Caco-2 (cell line): ENCODE results near the gene NUP153. TPM values are rescaled to one million over a fixed set of nuclear protein-coding genes. Genes with fewer than 3 reads are reported as not detected.

Experiments
- BruUV-seq: library from RNA; stranded (reverse); fragments of 400-500 nt; replicated peaks from 2 replicates; lab custom pipeline; 2021; lab: Mats Ljungman, UMichigan
- CTCF ChIA-PET: fragments of 300-600 bp; sonication (Branson Sonifier 250); formaldehyde crosslinking; loops from one replicate; lab custom pipeline; 2022; ENCODE audit warnings: antibody characterized with exemption; lab: Charles Lee
- POLR2A ChIA-PET: fragments of 300-600 bp; sonication (Branson Sonifier 250); formaldehyde crosslinking; loops from one replicate; lab custom pipeline; 2022; ENCODE audit warnings: antibody characterized with exemption; lab: Charles Lee
- DNase-seq, 2 experiments: peaks; one replicate each; pipeline versions ENCODE4 v3.0.0 to v3.0.0-alpha.2; 2020 to 2022
- H3K27me3 ChIP-seq: replicated peaks from 2 replicates; pipeline ENCODE4 v1.6.0; 2011; ENCODE audit warnings: low read length; ENCODE audit not compliant: control insufficient read depth, insufficient read depth
- H3K36me3 ChIP-seq: 2 replicates; pipeline ENCODE4 v1.5.1; 2011; ENCODE audit warnings: low read length; ENCODE audit not compliant: control insufficient read depth, insufficient read depth
- H3K4me1 ChIP-seq: fragments of 250-450 bp; sonication (Bioruptor Pico); 2 replicates; pipeline ENCODE4 v1.5.1; 2020; ENCODE audit warnings: mild to moderate bottlenecking
- H3K4me3 ChIP-seq: 2 replicates; pipeline ENCODE4 v1.5.1; 2011; ENCODE audit warnings: low read depth, mild to moderate bottlenecking, control low read depth, low read length
- H3K9me3 ChIP-seq: fragments of 250-450 bp; sonication (Bioruptor Pico); 2 replicates; pipeline ENCODE4 v1.5.1; 2020; ENCODE audit warnings: mild to moderate bottlenecking, moderate library complexity
- H3K27ac Mint-ChIP-seq: one replicate; pipeline ENCODE4 v1.8.0; 2022; ENCODE audit warnings: mixed read lengths; ENCODE audit not compliant: unreplicated experiment
- H3K27me3 Mint-ChIP-seq: one replicate; pipeline ENCODE4 v1.8.0; 2022; ENCODE audit warnings: mixed read lengths; ENCODE audit not compliant: insufficient read depth, unreplicated experiment
- H3K36me3 Mint-ChIP-seq: one replicate; pipeline ENCODE4 v1.8.0; 2022; ENCODE audit warnings: mild to moderate bottlenecking, mixed read lengths; ENCODE audit not compliant: insufficient read depth, unreplicated experiment
- H3K4me1 Mint-ChIP-seq: one replicate; pipeline ENCODE4 v1.8.0; 2022; ENCODE audit warnings: low read depth, mixed read lengths; ENCODE audit not compliant: unreplicated experiment
- H3K4me3 Mint-ChIP-seq: one replicate; pipeline ENCODE4 v1.8.0; 2022; ENCODE audit warnings: mild to moderate bottlenecking, moderate library complexity, mixed read lengths; ENCODE audit not compliant: unreplicated experiment
- H3K9me3 Mint-ChIP-seq: one replicate; pipeline ENCODE4 v1.8.0; 2022; ENCODE audit warnings: mixed read lengths; ENCODE audit not compliant: unreplicated experiment
- CTCF ChIP-seq, 2 experiments: fragments of 200-600 bp in 1 of 2; IDR thresholded peaks; 1 replicate in 1 of 2; 2 replicates in 1 of 2; pipeline versions ENCODE4 v1.5.1 to v1.8.0; 2011 to 2022; ENCODE audit warnings: antibody characterized with exemption in 1 of 2, control low read depth in 1 of 2, inconsistent platforms in 1 of 2, low read depth in 1 of 2, low read length in 1 of 2, mild to moderate bottlenecking in 1 of 2, moderate library complexity in 1 of 2; ENCODE audit not compliant: insufficient read depth in 1 of 2, severe bottlenecking in 1 of 2, unreplicated experiment in 1 of 2
- intact Hi-C: fragments of 100-400 bp; cut with micrococcal nuclease; formaldehyde crosslinking; loops from one replicate; pipeline ENCODE4 v1.10.0; 2022; ENCODE audit not compliant: unreplicated experiment
- total RNA-seq: library from RNA; stranded (reverse); gene quantifications from 2 replicates; pipeline ENCODE4 v1.2.3, GENCODE V29; 2022

The NUP153 gene
- total RNA-seq, 1 experiment from 2014 or later = 53.9 TPM

GRCh38 chr6:17638212-17638715 lies 68.5 kb downstream of the NUP153 start:
- H3K27me3 Mint-ChIP-seq = no peaks in the 10 kb centered on the region
- TF ChIP-seq CTCF (IDR thresholded peaks at IDR 0.05; ENCODE audit: insufficient read depth in 1 of 2, low read depth in 1 of 2, low read length in 1 of 2, severe bottlenecking in 1 of 2, unreplicated experiment in 1 of 2) = no peak
- H3K36me3 Mint-ChIP-seq = peaks cover 91% of the 10 kb centered on the region
- H3K4me1 ChIP-seq = no peaks in the 10 kb centered on the region
- H3K36me3 ChIP-seq = no peaks in the 10 kb centered on the region; the same call in 1 of the 2 replicates
- BruUV-seq = no TSS peak
- no peak overlapping the region for H3K27ac Mint-ChIP-seq
- ChIA-PET POLR2A (no interaction called here), CTCF (no interaction called here)
- H3K27me3 ChIP-seq = no peaks in the 10 kb centered on the region
- no peak overlapping the region for H3K4me3 Mint-ChIP-seq
- H3K9me3 ChIP-seq = no peaks in the 10 kb centered on the region; the same call in 1 of the 2 replicates
- intact Hi-C loops = no loop called here
- H3K4me3 ChIP-seq = no peak overlapping the region
- no peak for DNase-seq
- no peaks in the 10 kb centered on the region for H3K9me3 Mint-ChIP-seq
- H3K4me1 Mint-ChIP-seq = no peaks in the 10 kb centered on the region

GRCh38 chr6:17635568-17635967 lies 71.2 kb downstream of the NUP153 start:
- H3K4me3 Mint-ChIP-seq = no peak overlapping the region
- intact Hi-C loops = no loop called here
- POLR2A ChIA-PET = no interaction called here
- no peak for TF ChIP-seq CTCF (IDR thresholded peaks at IDR 0.05; ENCODE audit: insufficient read depth in 1 of 2, low read depth in 1 of 2, low read length in 1 of 2, severe bottlenecking in 1 of 2, unreplicated experiment in 1 of 2)
- peaks cover 5% of the 10 kb centered on the region for H3K4me1 Mint-ChIP-seq
- no peaks in the 10 kb centered on the region for H3K9me3 Mint-ChIP-seq
- H3K27me3 Mint-ChIP-seq = no peaks in the 10 kb centered on the region
- Histone ChIP-seq H3K36me3 (no peaks in the 10 kb centered on the region; the same call in 1 of the 2 replicates), H3K4me3 (no peak overlapping the region), H3K9me3 (no peaks in the 10 kb centered on the region; the same call in 1 of the 2 replicates), H3K27me3 (no peaks in the 10 kb centered on the region), H3K4me1 (peaks cover 7% of the 10 kb centered on the region; the same call in 1 of the 2 replicates)
- no peak overlapping the region for H3K27ac Mint-ChIP-seq
- DNase-seq = no peak
- no TSS peak for BruUV-seq
- CTCF ChIA-PET = no interaction called here
- H3K36me3 Mint-ChIP-seq = peaks cover 84% of the 10 kb centered on the region

- H3K4me3 Mint-ChIP-seq = no peak overlapping the region
- H3K9me3 Mint-ChIP-seq = no peaks in the 10 kb centered on the region
- H3K4me1 Mint-ChIP-seq = peaks cover 15% of the 10 kb centered on the region
- Histone ChIP-seq H3K4me1 (peaks cover 16% of the 10 kb centered on the region), H3K9me3 (no peaks in the 10 kb centered on the region), H3K36me3 (peaks cover 3% of the 10 kb centered on the region), H3K4me3 (no peak overlapping the region), H3K27me3 (no peaks in the 10 kb centered on the region)
- no peak overlapping the region for H3K27ac Mint-ChIP-seq
- ChIA-PET CTCF (no interaction called here), POLR2A (interaction anchor here (0.5 kb wide), 1 partner anchor 109 kb away, joined by 5 read pairs; no protein-coding TSS in a partner anchor)
- intact Hi-C loops = loop anchor here (5.0 kb wide), 1 partner anchor 184 kb away; no protein-coding TSS in a partner anchor
- peaks cover 83% of the 10 kb centered on the region for H3K36me3 Mint-ChIP-seq
- no peak for DNase-seq
- no peaks in the 10 kb centered on the region for H3K27me3 Mint-ChIP-seq
- TF ChIP-seq CTCF (IDR thresholded peaks at IDR 0.05; ENCODE audit: insufficient read depth in 1 of 2, low read depth in 1 of 2, low read length in 1 of 2, severe bottlenecking in 1 of 2, unreplicated experiment in 1 of 2) = no peak
- no TSS peak for BruUV-seq
Observed at GRCh38 chr6:17633465-17634188, 73.1 kb downstream of the NUP153 start.
